Right lobe of liver (tissue), 6 donors: ENCODE measurements around the gene C1RL. TPM values are rescaled to one million over a fixed set of nuclear protein-coding genes. Genes with fewer than 3 reads are reported as not detected.

Experiments
- ATAC-seq, 4 donors: fragments of 200-7000 bp; cut with Tn5 transposase; one replicate each; pipeline ENCODE4 v1.9.1; 2020; ENCODE audit warnings: mild to moderate bottlenecking in 4 of 4, moderate library complexity in 4 of 4
- DNase-seq, 3 donors: peaks; one replicate each; pipeline ENCODE4 v3.0.0-alpha.2; 2020
- H3K27ac ChIP-seq, 3 donors: fragments of 200-600 bp; one replicate each; pipeline ENCODE4 v1.8.0; 2022
- H3K27me3 ChIP-seq, 2 donors: fragments of 200-600 bp; one replicate each; pipeline ENCODE4 v1.8.0; 2022
- H3K36me3 ChIP-seq, 4 donors: fragments of 200-600 bp; sonication (generic) in 1 of 4; one replicate each; pipeline versions ENCODE4 v1.5.1 to v1.8.0; 2017 to 2022; ENCODE audit warnings: control low read depth in 1 of 4
- H3K4me1 ChIP-seq, 4 donors: fragments of 200-600 bp; sonication (generic) in 1 of 4; one replicate each; pipeline versions ENCODE4 v1.5.1 to v1.8.0; 2017 to 2022; ENCODE audit warnings: control low read depth in 1 of 4
- H3K4me3 ChIP-seq, 3 donors: fragments of 200-600 bp; one replicate each; pipeline ENCODE4 v1.8.0; 2022
- H3K9me3 ChIP-seq, 4 donors: fragments of 200-600 bp; sonication (generic) in 1 of 4; one replicate each; pipeline versions ENCODE4 v1.5.1 to v1.8.0; 2017 to 2022; ENCODE audit warnings: control low read depth in 1 of 4
- POLR2A ChIP-seq: fragments of 450-650 bp; IDR thresholded peaks from one replicate; pipeline ENCODE4 v1.6.1; 2017; ENCODE audit warnings: antibody characterized with exemption, mild to moderate bottlenecking
- WGBS: methylation state at CpG from one replicate; pipeline ENCODE4 v1.1.6; 2018; ENCODE audit warnings: low coverage, low lambda C conversion rate; ENCODE audit not compliant: insufficient coverage; ENCODE audit errors: missing lambda C conversion rate; 5-methylcytosine and 5-hydroxymethylcytosine counted together
- intact Hi-C, 2 donors: fragments of 100-400 bp; cut with DNase I; formaldehyde crosslinking; loops; one replicate each; pipeline versions ENCODE4 v1.11.2 to v1.14.1; 2022
- total RNA-seq, 6 experiments: library from RNA; depleted of rRNA in 2 of 6; stranded (reverse); fragments of >200 nt in 2 of 6; fragmentation: NEBNext Ultra II Directional in 3 of 6; extraction: Animal tissue kit (Norgen Biotek cat#: 25700) in 3 of 6; gene quantifications; one replicate each; pipeline versions ENCODE4 v1.1.0 to v1.2.4, GENCODE V29; 2016 to 2023
- TF ChIP-seq, protein P1 (sequence below), 4 donors: fragments of 200-600 bp in 3 of 4; fragments of 450-650 bp in 1 of 4; IDR thresholded peaks; one replicate each; pipeline versions ENCODE4 v1.5.1 to v1.8.0; 2016 to 2022; ENCODE audit warnings: antibody characterized with exemption in 4 of 4, mild to moderate bottlenecking in 2 of 4
- donor health status: DM: no; HTN: yes; CAD: no.
- donor health status: DM: no; HTN: no; CAD: no.
- donor health status: DM: no; HTN: no; CAD: no.
- donor health status: DM: no; HTN: yes; CAD: no.
- donor health status: DM: no; HTN: yes; CAD: no.

C1RL gene
- total RNA-seq, 6 experiments from 2014 or later, result 202 to 236 (median 216) TPM

DNA sequence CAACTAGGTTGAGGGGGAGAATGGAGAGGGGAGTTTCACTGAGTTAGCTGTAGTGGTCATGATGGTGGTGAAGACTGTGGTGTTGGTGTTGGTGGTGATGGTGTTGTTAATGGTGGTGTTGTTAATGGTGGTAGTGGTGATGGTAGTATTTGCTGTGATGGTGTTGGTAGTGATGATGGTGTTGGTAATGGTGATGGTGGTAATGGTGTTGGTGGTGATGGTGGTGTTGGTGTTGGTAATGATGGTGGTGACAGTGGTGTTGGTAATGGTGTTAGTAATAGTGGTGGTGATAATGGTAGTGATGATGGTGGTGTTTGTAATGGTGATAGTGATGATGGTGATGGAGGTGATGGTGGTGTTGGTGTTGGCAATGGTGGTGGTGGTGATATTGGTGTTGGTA is 25.9 kb downstream of the C1RL start:
- intact Hi-C loops, result no loop called here
- DNase-seq (no peak), ATAC-seq (no peak)
- no peaks in the 10 kb centered on the region for H3K9me3 ChIP-seq
- no peaks in the 10 kb centered on the region for H3K27me3 ChIP-seq
- peaks cover 0 to 63% (median 33%) of the 10 kb centered on the region in 4 donors for H3K36me3 ChIP-seq
- peaks cover 4 to 53% (median 26%) of the 10 kb centered on the region in 4 donors for H3K4me1 ChIP-seq
- H3K4me3 ChIP-seq, result no peak overlapping the region
- H3K27ac ChIP-seq, result no peak overlapping the region
- TF ChIP-seq, protein P1, sequence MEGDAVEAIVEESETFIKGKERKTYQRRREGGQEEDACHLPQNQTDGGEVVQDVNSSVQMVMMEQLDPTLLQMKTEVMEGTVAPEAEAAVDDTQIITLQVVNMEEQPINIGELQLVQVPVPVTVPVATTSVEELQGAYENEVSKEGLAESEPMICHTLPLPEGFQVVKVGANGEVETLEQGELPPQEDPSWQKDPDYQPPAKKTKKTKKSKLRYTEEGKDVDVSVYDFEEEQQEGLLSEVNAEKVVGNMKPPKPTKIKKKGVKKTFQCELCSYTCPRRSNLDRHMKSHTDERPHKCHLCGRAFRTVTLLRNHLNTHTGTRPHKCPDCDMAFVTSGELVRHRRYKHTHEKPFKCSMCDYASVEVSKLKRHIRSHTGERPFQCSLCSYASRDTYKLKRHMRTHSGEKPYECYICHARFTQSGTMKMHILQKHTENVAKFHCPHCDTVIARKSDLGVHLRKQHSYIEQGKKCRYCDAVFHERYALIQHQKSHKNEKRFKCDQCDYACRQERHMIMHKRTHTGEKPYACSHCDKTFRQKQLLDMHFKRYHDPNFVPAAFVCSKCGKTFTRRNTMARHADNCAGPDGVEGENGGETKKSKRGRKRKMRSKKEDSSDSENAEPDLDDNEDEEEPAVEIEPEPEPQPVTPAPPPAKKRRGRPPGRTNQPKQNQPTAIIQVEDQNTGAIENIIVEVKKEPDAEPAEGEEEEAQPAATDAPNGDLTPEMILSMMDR (IDR thresholded peaks at IDR 0.05), result no peak
- TF ChIP-seq POLR2A, result no peak

DNA sequence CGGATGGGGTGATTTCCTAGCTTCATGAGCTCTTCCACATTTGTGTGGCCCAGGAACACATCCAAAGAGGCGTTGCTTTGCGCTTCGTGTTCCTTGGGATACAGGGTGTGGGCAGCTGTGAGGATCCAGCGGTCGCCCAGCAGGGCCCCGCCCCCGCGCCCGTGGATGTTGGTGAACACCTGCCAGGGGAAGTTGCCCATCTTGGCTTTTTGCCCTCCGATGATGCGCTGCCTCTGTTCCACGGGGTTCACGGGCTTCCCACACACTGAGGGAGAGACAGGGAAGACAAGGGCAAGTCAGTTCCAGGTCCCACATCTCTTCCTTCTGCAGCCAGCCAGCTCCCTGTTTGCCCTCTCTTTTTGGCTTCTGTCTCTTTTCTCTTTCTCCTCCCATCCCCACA is 28.0 kb downstream of the C1RL start:
- ATAC-seq, result peak; percentile 66 to 77 (median 72)
- 39% methylated on average over 7 of the region's 14 CpGs for WGBS

DNA sequence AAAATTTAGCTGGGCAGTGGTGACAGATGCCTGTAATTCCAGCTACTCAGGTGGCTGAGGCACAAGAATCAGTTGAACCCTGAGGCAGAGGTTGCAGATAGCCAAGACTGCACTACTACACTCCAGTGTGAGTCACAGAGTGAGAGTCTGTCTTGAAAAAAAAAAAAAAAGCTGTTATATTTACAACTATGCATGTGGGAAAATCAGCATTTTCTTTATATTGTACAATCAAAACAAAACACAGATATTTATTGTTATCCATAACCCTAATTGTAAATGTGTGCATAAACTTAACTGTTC is 29.2 kb downstream of the C1RL start:
- no peak overlapping the region for H3K4me3 ChIP-seq
- H3K27me3 ChIP-seq, result no peaks in the 10 kb centered on the region
- peak overlapping the region; percentile 54 to 79 (median 71) for H3K27ac ChIP-seq
- peaks cover 4 to 48% (median 27%) of the 10 kb centered on the region in 4 donors for H3K4me1 ChIP-seq
- H3K36me3 ChIP-seq, result peaks cover 0 to 35% (median 14%) of the 10 kb centered on the region in 4 donors
- peak; percentile 6 to 42 (median 27) for ATAC-seq
- no peaks in the 10 kb centered on the region for H3K9me3 ChIP-seq
- no peak for DNase-seq
- intact Hi-C loops, result no loop called here
- TF ChIP-seq, protein P1 (IDR thresholded peaks at IDR 0.05), result no peak
- no peak for TF ChIP-seq POLR2A

More for the DNA sequence above, 28.0 kb downstream of the C1RL start:
- intact Hi-C loops, result no loop called here
- DNase-seq, result peak; percentile 70 to 86 (median 82)
- Histone ChIP-seq H3K4me1 (peaks cover 4 to 48% (median 27%) of the 10 kb centered on the region in 4 donors), H3K27ac (peak overlapping the region in 1 of 3 donors; percentile 79), H3K4me3 (no peak overlapping the region), H3K36me3 (peaks cover 0 to 43% (median 23%) of the 10 kb centered on the region in 4 donors), H3K9me3 (no peaks in the 10 kb centered on the region), H3K27me3 (no peaks in the 10 kb centered on the region)
- TF ChIP-seq, protein P1 (IDR thresholded peaks at IDR 0.05), result no peak
- TF ChIP-seq POLR2A, result no peak

DNA sequence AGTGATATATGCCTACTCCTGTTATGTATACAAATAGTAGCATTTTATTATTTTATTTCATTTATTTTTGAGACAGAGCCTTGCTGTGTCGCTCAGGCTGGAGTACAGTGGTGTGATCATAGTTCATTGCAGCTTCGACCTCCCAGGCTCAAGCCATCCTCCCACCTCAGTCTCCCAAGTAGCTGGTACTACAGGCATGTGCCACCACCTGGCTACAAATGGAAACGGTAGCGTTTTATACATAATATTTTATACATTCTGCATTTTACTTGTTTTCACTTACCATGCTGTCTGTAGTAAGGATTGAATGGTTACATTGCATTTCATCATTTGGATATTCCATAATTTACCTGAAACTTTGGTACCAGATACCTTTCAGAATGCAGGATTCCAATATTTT is 30.9 kb downstream of the C1RL start:
- no peaks in the 10 kb centered on the region for H3K27me3 ChIP-seq
- no peak for ATAC-seq
- DNase-seq, result no peak
- no peaks in the 10 kb centered on the region for H3K9me3 ChIP-seq
- peaks cover 4 to 51% (median 27%) of the 10 kb centered on the region in 4 donors for H3K4me1 ChIP-seq
- no peak overlapping the region for H3K4me3 ChIP-seq
- intact Hi-C loops, result no loop called here
- H3K27ac ChIP-seq, result peak overlapping the region in 2 of 3 donors; percentile 61 to 79
- TF ChIP-seq, protein P1 (IDR thresholded peaks at IDR 0.05), result peak in 2 of 4 donors; percentile 4 to 14
- no peak for TF ChIP-seq POLR2A
- peaks cover 0 to 30% (median 12%) of the 10 kb centered on the region in 4 donors for H3K36me3 ChIP-seq
- WGBS, result 41% methylated on average over 4 of the region's 4 CpGs

DNA sequence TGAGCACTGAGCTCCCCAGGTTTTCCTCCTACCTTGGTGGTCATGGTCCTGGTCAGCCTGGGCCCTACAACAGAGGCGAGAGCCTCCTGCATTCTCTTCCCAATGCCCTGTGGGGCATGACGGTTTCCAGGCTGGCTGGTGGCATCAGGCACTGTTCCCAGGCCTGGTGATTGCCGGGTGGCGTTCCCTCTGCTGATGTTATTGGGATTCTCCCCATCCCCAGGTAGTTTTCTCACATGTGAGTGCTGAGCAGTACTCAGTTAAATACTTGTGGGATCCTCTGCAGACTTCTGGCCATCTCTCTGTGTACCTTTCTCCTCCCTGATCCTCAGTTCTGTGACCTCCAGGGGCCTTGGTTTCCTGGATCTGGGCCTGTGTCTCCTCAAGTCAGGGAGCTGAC is 32.5 kb downstream of the C1RL start:
- Histone ChIP-seq H3K27ac (no peak overlapping the region), H3K9me3 (no peaks in the 10 kb centered on the region), H3K36me3 (peaks cover 0 to 13% (median 5%) of the 10 kb centered on the region in 4 donors), H3K27me3 (no peaks in the 10 kb centered on the region), H3K4me3 (no peak overlapping the region), H3K4me1 (peaks cover 4 to 43% (median 24%) of the 10 kb centered on the region in 4 donors)
- no peak for TF ChIP-seq POLR2A
- TF ChIP-seq, protein P1 (IDR thresholded peaks at IDR 0.05), result no peak
- ATAC-seq (no peak), DNase-seq (no peak)
- intact Hi-C loops, result no loop called here
- 89% methylated on average over 2 of the region's 4 CpGs for WGBS
